Right lobe of liver (tissue), 6 donors: ENCODE results near the gene FUT6. TPM values are rescaled to one million over a fixed set of nuclear protein-coding genes. Genes with fewer than 3 reads are reported as not detected.
A peak's percentile ranks its signal among the peaks of the same experiment; 100 is the strongest.

Experiments
- ATAC-seq, 4 donors: fragments of 200-7000 bp; cut with Tn5 transposase; one replicate each; pipeline ENCODE4 v1.9.1; 2020; ENCODE audit warnings: mild to moderate bottlenecking in 4 of 4, moderate library complexity in 4 of 4
- DNase-seq, 3 donors: peaks; one replicate each; pipeline ENCODE4 v3.0.0-alpha.2; 2020
- H3K27ac ChIP-seq, 3 donors: fragments of 200-600 bp; one replicate each; pipeline ENCODE4 v1.8.0; 2022
- H3K27me3 ChIP-seq, 2 donors: fragments of 200-600 bp; one replicate each; pipeline ENCODE4 v1.8.0; 2022
- H3K36me3 ChIP-seq, 4 donors: fragments of 200-600 bp; sonication (generic) in 1 of 4; one replicate each; pipeline versions ENCODE4 v1.5.1 to v1.8.0; 2017 to 2022; ENCODE audit warnings: control low read depth in 1 of 4
- H3K4me1 ChIP-seq, 4 donors: fragments of 200-600 bp; sonication (generic) in 1 of 4; one replicate each; pipeline versions ENCODE4 v1.5.1 to v1.8.0; 2017 to 2022; ENCODE audit warnings: control low read depth in 1 of 4
- H3K4me3 ChIP-seq, 3 donors: fragments of 200-600 bp; one replicate each; pipeline ENCODE4 v1.8.0; 2022
- H3K9me3 ChIP-seq, 4 donors: fragments of 200-600 bp; sonication (generic) in 1 of 4; one replicate each; pipeline versions ENCODE4 v1.5.1 to v1.8.0; 2017 to 2022; ENCODE audit warnings: control low read depth in 1 of 4
- POLR2A ChIP-seq: fragments of 450-650 bp; IDR thresholded peaks from one replicate; pipeline ENCODE4 v1.6.1; 2017; ENCODE audit warnings: antibody characterized with exemption, mild to moderate bottlenecking
- WGBS: methylation state at CpG from one replicate; pipeline ENCODE4 v1.1.6; 2018; ENCODE audit warnings: low coverage, low lambda C conversion rate; ENCODE audit not compliant: insufficient coverage; ENCODE audit errors: missing lambda C conversion rate; 5-methylcytosine and 5-hydroxymethylcytosine counted together
- intact Hi-C, 2 donors: fragments of 100-400 bp; cut with DNase I; formaldehyde crosslinking; loops; one replicate each; pipeline versions ENCODE4 v1.11.2 to v1.14.1; 2022
- total RNA-seq, 6 experiments: library from RNA; depleted of rRNA in 2 of 6; stranded (reverse); fragments of >200 nt in 2 of 6; fragmentation: NEBNext Ultra II Directional in 3 of 6; extraction: Animal tissue kit (Norgen Biotek cat#: 25700) in 3 of 6; gene quantifications; one replicate each; pipeline versions ENCODE4 v1.1.0 to v1.2.4, GENCODE V29; 2016 to 2023
- TF ChIP-seq, protein P1 (sequence below), 4 donors: fragments of 200-600 bp in 3 of 4; fragments of 450-650 bp in 1 of 4; IDR thresholded peaks; one replicate each; pipeline versions ENCODE4 v1.5.1 to v1.8.0; 2016 to 2022; ENCODE audit warnings: antibody characterized with exemption in 4 of 4, mild to moderate bottlenecking in 2 of 4
- donor health status: DM: no; HTN: yes; CAD: no.
- donor health status: DM: no; HTN: no; CAD: no.
- donor health status: DM: no; HTN: no; CAD: no.
- donor health status: DM: no; HTN: yes; CAD: no.
- donor health status: DM: no; HTN: yes; CAD: no.

FUT6 gene
- total RNA-seq, 6 experiments from 2014 or later, result 2.3 to 28.1 (median 9.7) TPM

DNA sequence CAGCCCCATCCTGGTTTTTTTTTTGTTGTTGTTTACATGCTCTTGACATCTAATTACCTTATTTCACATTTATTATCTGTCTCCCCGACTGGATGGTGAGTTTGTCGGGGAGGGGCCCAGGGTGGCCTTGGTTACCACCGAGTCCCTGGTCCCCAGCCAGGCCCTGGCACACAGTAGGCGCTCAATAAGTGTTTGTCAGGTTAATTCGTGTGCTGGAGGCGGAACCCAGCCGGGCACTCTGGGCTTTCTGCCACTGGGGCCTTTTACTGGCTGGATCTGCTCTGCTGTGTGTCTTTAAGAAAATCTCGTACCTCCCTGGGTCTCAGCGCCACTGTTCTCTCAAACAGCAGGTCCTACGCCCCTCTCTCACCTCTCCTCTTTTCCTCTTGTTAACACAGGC lies 30.0 kb downstream of the FUT6 start:
- WGBS, result 66% methylated on average over 7 of the region's 10 CpGs
- Histone ChIP-seq H3K36me3 (no peaks in the 10 kb centered on the region), H3K27me3 (no peaks in the 10 kb centered on the region), H3K4me3 (no peak overlapping the region), H3K4me1 (peaks cover 0 to 9% (median 3%) of the 10 kb centered on the region in 4 donors), H3K27ac (peak overlapping the region in 2 of 3 donors; percentile 47 to 77), H3K9me3 (no peaks in the 10 kb centered on the region)
- no peak for ATAC-seq
- TF ChIP-seq POLR2A, result no peak
- TF ChIP-seq, protein P1, sequence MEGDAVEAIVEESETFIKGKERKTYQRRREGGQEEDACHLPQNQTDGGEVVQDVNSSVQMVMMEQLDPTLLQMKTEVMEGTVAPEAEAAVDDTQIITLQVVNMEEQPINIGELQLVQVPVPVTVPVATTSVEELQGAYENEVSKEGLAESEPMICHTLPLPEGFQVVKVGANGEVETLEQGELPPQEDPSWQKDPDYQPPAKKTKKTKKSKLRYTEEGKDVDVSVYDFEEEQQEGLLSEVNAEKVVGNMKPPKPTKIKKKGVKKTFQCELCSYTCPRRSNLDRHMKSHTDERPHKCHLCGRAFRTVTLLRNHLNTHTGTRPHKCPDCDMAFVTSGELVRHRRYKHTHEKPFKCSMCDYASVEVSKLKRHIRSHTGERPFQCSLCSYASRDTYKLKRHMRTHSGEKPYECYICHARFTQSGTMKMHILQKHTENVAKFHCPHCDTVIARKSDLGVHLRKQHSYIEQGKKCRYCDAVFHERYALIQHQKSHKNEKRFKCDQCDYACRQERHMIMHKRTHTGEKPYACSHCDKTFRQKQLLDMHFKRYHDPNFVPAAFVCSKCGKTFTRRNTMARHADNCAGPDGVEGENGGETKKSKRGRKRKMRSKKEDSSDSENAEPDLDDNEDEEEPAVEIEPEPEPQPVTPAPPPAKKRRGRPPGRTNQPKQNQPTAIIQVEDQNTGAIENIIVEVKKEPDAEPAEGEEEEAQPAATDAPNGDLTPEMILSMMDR (IDR thresholded peaks at IDR 0.05), result no peak
- intact Hi-C loops, result loop anchor here (5.0 to 10.0 kb wide), 2 partner anchors 83 to 155 kb away; no protein-coding TSS in a partner anchor
- no peak for DNase-seq

DNA sequence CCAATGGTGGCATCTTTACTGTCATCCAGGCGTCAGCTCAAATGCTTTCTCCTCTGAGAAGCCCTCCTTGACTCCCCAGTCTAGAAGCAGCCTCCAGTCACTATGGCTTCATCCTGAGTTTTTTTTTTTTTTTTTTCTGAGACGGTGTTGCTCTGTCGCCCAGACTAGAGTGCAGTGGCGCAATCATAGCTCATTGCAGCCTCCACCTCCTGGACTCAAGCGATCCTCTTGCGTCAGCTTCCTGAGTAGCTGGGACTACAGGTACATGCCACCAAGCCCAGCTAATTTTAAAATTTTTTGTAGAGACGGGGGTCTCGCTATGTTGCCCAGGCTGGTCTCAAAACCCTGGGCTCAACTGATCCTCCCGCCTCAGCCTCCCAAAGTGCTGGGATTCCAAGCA lies 30.4 kb downstream of the FUT6 start:
- Histone ChIP-seq H3K27me3 (no peaks in the 10 kb centered on the region), H3K9me3 (no peaks in the 10 kb centered on the region), H3K4me1 (peaks cover 0 to 12% (median 3%) of the 10 kb centered on the region in 4 donors), H3K4me3 (no peak overlapping the region), H3K36me3 (no peaks in the 10 kb centered on the region), H3K27ac (peak overlapping the region in 2 of 3 donors; percentile 47 to 77)
- TF ChIP-seq, protein P1 (IDR thresholded peaks at IDR 0.05), result no peak
- TF ChIP-seq POLR2A, result no peak
- peak in 2 of 3 donors; percentile 76 to 78 for DNase-seq
- WGBS, result 43% methylated on average over 9 of the region's 9 CpGs
- intact Hi-C loops, result loop anchor here (5.0 to 10.0 kb wide), 2 partner anchors 83 to 156 kb away; no protein-coding TSS in a partner anchor
- peak; percentile 13 to 57 (median 38) for ATAC-seq

DNA sequence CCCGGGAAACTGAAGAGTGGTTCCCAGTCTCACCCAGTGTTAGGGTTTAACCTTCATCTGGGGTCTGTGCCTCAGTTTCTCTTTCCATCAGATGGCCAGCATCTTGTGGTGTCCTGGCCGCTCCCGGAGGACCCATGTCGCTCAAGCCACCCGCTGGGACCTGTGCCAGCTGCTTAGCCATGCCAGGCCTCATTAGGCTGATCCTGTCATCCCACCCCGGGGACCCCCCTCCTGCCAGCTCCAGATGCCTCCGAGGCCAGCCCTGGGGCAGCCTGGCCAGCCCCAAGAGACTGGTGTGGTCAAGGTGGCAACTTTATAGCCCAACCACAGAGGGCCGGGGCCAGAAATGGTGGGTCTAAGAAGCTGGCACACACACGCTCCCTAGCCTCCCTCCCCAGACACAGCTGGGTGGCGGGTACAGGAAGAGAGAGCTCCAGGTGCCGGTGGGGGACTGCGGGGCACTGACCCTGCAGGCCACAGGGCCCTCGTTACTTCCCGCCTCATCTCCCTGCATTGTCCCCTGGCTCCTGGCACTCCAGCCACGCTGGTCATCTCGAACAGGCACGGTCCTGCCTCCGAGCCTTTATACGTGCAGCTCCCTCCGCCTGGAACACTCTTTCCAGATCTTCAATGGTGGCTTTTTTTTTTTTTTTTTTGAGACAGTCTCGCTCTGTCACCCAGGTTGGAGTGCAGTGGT lies 31.2 kb downstream of the FUT6 start:
- intact Hi-C loops, result loop anchor here (5.0 to 10.0 kb wide), 2 partner anchors 84 to 157 kb away; no protein-coding TSS in a partner anchor
- Histone ChIP-seq H3K4me1 (peaks cover 0 to 18% (median 5%) of the 10 kb centered on the region in 4 donors), H3K27ac (no peak overlapping the region), H3K9me3 (no peaks in the 10 kb centered on the region), H3K27me3 (no peaks in the 10 kb centered on the region), H3K36me3 (no peaks in the 10 kb centered on the region), H3K4me3 (no peak overlapping the region)
- ATAC-seq (no peak), DNase-seq (no peak)
- WGBS, result 83% methylated on average over 3 of the region's 21 CpGs
- TF ChIP-seq, protein P1 (IDR thresholded peaks at IDR 0.05), result no peak
- no peak for TF ChIP-seq POLR2A

DNA sequence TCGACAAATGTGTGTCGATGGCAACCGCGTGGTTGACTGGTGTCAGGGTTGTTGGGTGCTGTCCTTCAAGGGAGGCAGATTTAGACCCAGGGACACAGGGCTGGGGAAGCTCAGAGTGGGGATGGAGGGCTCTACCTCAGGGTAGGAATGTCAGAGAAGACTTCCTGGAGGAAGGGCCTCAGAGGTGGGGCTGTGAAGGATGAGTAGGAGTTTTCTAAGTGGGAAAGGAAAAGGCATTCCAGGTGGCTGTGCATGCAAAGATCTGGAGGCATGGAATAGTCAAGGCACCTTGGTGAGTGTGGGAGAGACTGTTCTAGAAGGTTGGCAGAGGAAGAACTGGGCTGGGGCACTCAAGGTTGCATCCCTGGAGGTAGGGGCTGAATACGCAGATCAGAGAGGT lies 32.6 kb downstream of the FUT6 start:
- DNase-seq, result no peak
- no peaks in the 10 kb centered on the region for H3K36me3 ChIP-seq
- intact Hi-C loops, result loop anchor here (5.0 to 10.0 kb wide), 2 partner anchors 85 to 158 kb away; no protein-coding TSS in a partner anchor
- no peaks in the 10 kb centered on the region for H3K27me3 ChIP-seq
- TF ChIP-seq POLR2A, result no peak
- TF ChIP-seq, protein P1 (IDR thresholded peaks at IDR 0.05), result no peak
- no peaks in the 10 kb centered on the region for H3K9me3 ChIP-seq
- 93% methylated on average over 5 of the region's 5 CpGs for WGBS
- no peak overlapping the region for H3K27ac ChIP-seq
- H3K4me1 ChIP-seq, result peaks cover 0 to 20% (median 5%) of the 10 kb centered on the region in 4 donors
- no peak overlapping the region for H3K4me3 ChIP-seq
- ATAC-seq, result no peak
